ES-I3 (cell line): Measurements from ENCODE around the gene NPY.

ENCODE experiments used
- H3K36me3 ChIP-seq: 2 replicates; pipeline ENCODE4 v1.6.1; 2013; ENCODE audit warnings: mild to moderate bottlenecking, low read length, control low read depth, moderate library complexity; ENCODE audit not compliant: insufficient read depth
- H3K4me1 ChIP-seq: 2 replicates; pipeline ENCODE4 v1.6.1; 2013; ENCODE audit warnings: mild to moderate bottlenecking, control low read depth, low read length; ENCODE audit not compliant: insufficient read depth
- H3K9ac ChIP-seq: 2 replicates; pipeline ENCODE4 v1.6.1; 2013; ENCODE audit warnings: low read depth, mild to moderate bottlenecking, low read length, moderate library complexity
- H3K9me3 ChIP-seq: 2 replicates; pipeline ENCODE4 v1.6.1; 2013; ENCODE audit warnings: mild to moderate bottlenecking, low read length, moderate library complexity; ENCODE audit not compliant: control insufficient read depth, insufficient read depth

NPY gene

GRCh38 chr7:24291271-24291670, 7.3 kb downstream of the NPY start:
- no peak overlapping the region for H3K9ac ChIP-seq
- H3K36me3 ChIP-seq, result no peaks in the 10 kb centered on the region
- no peaks in the 10 kb centered on the region for H3K9me3 ChIP-seq
- peaks cover 26% of the 10 kb centered on the region for H3K4me1 ChIP-seq

DNA sequence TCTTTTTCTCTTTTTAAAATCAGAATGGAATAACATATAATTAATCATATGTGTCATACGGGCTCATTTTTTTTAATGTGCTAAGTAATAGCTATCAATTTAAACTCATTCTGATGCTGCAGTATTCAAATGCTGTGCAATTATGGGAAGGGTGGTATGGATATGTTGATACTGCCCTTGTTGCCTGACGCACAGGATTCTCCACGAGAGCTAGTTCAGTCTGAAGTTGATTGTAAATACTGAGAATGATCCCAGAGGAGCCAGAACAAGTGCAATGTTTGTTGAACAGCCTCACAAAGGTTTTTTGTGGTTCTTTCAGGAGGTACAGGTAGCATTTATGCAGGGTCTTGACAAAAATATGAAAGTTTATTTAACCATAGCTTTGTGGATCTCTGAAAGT, 13.4 kb downstream of the NPY start:
- no peak overlapping the region for H3K9ac ChIP-seq
- H3K4me1 ChIP-seq, result no peaks in the 10 kb centered on the region
- no peaks in the 10 kb centered on the region for H3K36me3 ChIP-seq
- no peaks in the 10 kb centered on the region for H3K9me3 ChIP-seq

DNA sequence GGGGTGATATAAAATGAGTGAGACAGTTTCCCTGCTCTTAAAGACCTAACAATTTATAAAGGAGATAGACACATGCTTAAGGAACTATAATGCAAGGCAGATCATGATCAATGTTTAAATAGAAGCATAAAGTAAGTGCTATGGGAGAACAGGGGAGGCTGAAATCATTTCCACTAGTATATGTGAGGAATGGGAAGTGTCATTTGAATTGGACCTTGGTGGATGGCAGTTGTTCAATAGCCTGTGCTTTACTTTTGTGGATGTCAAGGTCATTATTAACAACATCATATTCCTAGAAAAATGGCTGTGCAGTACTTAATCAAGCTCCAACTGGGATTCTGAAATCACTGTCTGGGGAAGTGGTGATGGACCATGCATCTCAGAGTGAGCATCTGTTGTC, 14.7 kb downstream of the NPY start:
- Histone ChIP-seq H3K36me3 (no peaks in the 10 kb centered on the region; the same call in 1 of the 2 replicates), H3K9ac (no peak overlapping the region), H3K9me3 (no peaks in the 10 kb centered on the region), H3K4me1 (no peaks in the 10 kb centered on the region)

- no peaks in the 10 kb centered on the region for H3K4me1 ChIP-seq
- no peaks in the 10 kb centered on the region; the same call in 1 of the 2 replicates for H3K36me3 ChIP-seq
- no peaks in the 10 kb centered on the region for H3K9me3 ChIP-seq
- no peak overlapping the region for H3K9ac ChIP-seq
Observed at GRCh38 chr7:24299192-24299591, 15.2 kb downstream of the NPY start.

DNA sequence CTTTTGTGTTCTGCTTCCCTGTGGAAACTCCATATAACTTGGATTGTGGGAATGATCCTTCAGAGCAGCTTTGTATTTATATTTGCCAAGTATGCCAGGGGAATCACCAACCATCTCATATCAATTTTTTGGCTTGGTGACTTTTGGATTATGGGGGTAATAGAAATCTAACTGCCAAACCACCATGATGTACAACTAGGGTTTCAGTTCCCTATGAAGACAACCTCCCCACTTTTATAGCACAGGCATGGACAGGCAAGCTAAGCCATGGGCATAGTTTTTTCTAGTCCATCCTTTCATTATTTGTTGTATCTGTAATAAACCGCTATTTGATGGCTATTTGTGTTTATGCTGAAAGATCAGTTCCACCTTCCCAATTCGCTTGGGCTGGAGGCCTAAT, 17.7 kb downstream of the NPY start:
- Histone ChIP-seq H3K9me3 (no peaks in the 10 kb centered on the region), H3K4me1 (no peaks in the 10 kb centered on the region), H3K36me3 (no peaks in the 10 kb centered on the region; the same call in 1 of the 2 replicates), H3K9ac (no peak overlapping the region)

DNA sequence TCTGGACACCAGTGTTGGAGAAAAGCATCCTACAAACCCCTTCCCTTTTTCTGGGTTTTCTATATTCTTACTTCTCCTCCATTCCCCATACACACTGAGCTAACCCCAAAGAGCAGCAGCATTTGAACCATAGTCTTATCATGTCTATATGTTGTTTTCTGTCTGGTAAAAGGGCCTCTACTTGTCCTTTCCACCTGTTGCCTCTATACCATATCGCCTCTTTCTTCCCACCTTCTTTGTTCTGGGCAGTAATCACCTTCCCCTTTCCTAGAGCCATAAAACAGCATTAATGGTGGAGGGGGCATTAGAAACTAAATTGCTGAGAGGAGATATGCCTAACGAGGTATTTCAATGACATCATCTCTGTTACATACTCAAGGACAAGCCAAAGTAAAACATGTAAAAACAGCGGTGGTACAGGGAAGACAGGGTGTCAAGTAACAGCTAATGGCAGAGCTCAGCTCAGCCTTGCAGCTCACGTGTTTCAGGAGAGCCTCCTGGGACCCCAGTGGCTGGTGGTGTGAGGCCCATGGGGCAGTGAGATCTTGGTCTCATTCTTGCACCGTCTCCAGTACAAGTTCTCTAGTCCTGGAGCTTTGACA, 20.6 kb downstream of the NPY start:
- Histone ChIP-seq H3K9me3 (no peaks in the 10 kb centered on the region), H3K36me3 (no peaks in the 10 kb centered on the region; the same call in 1 of the 2 replicates), H3K9ac (no peak overlapping the region), H3K4me1 (no peaks in the 10 kb centered on the region)

GRCh38 chr7:24307326-24307725, 23.3 kb downstream of the NPY start:
- Histone ChIP-seq H3K9ac (no peak overlapping the region), H3K36me3 (no peaks in the 10 kb centered on the region; the same call in 1 of the 2 replicates), H3K9me3 (no peaks in the 10 kb centered on the region), H3K4me1 (no peaks in the 10 kb centered on the region)

DNA sequence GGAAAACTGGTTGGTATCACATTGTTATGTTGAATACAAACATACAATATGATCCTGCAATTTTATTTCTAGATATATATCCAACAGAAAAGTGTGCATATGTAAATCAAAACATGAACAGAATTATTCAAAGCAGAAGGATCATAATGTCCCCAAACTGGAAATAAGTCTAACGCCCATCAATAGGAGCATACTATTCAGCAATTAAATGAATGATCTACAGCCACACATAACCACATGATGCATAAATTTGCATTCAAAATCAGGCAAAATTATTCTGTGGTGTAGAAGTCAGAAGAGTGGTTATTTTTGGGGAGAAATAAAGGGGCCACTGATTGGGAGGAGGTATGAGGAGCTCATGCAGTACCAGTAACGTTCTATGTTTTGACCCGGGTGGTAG, 28.6 kb downstream of the NPY start:
- Histone ChIP-seq H3K9ac (no peak overlapping the region), H3K36me3 (no peaks in the 10 kb centered on the region), H3K9me3 (no peaks in the 10 kb centered on the region), H3K4me1 (peaks cover 4% of the 10 kb centered on the region; the same call in 1 of the 2 replicates)

DNA sequence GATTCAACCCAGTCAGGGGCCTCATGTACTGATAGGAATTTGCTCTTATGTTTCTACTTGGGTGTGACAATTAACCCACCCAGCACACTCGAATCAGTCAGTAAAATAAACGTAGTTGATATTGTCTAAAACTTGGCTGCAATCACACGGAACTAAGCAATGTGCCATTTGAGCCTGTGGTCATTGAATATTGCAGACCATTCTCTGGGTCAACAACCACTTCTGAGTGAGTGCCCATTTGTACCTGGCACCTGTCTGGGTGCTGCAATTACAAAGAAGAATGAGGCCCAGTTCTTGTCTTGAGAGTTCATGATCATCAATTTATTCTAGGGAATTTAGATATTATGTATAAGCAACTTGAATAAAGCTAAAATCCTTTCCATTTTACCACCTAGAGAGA, 29.8 kb downstream of the NPY start:
- H3K36me3 ChIP-seq, result no peaks in the 10 kb centered on the region

GRCh38 chr7:24316340-24316739, 32.4 kb downstream of the NPY start:
- H3K9me3 ChIP-seq, result no peaks in the 10 kb centered on the region
- H3K36me3 ChIP-seq, result no peaks in the 10 kb centered on the region
- H3K4me1 ChIP-seq, result peaks cover 4% of the 10 kb centered on the region; the same call in 1 of the 2 replicates
- H3K9ac ChIP-seq, result no peak overlapping the region

More for the DNA sequence above, 29.8 kb downstream of the NPY start:
- Histone ChIP-seq H3K9me3 (no peaks in the 10 kb centered on the region), H3K4me1 (peaks cover 4% of the 10 kb centered on the region; the same call in 1 of the 2 replicates), H3K9ac (no peak overlapping the region)

GRCh38 chr7:24318326-24318725, 34.3 kb downstream of the NPY start:
- H3K9me3 ChIP-seq, result no peaks in the 10 kb centered on the region
- no peaks in the 10 kb centered on the region for H3K36me3 ChIP-seq
- peaks cover 4% of the 10 kb centered on the region; the same call in 1 of the 2 replicates for H3K4me1 ChIP-seq
- H3K9ac ChIP-seq, result no peak overlapping the region

DNA sequence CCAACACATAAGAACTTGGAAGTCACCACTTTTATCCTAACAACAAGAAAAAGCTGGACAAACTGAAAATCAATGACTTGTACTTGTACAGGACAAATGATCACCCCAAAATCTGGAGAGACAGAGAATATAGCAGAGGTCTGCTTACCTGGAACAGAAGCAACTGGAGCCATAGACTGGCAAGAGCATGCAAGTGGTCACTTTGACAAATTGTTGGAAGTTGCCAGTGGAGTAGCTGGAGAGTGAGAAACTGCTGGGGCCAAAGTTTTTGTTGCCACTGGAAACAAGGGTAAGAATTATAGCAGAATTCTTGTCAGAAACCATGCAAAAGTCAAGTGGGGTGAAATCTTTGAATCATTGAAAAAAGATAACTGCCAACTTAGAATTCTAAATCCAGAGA, 35.2 kb downstream of the NPY start:
- H3K9me3 ChIP-seq, result no peaks in the 10 kb centered on the region

DNA sequence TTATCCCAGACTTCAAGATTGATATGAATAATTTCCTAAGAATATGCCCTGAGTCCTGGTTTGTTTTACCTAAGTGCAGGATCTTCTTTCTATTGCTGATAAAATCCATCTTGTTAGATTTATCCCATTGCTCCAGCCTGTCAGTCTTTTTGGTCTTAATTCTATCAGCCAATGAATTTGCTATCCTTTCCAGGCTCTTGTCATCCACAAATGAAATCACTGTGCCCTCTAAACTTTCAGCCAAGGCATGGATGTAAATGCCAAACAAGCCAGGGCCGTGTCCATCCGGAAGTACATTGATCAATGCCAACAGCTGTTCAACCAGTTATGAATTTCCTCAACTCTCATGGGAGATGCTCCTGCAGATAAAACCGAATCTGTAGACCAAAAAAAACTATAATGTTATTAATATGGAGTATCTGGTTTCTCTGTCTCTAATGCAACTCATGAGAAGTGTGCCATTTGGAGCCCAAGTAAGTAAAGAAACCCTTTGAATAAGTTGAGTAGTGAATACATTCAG, 40.0 kb downstream of the NPY start:
- H3K4me1 ChIP-seq, result no peaks in the 10 kb centered on the region
- H3K36me3 ChIP-seq, result no peaks in the 10 kb centered on the region
- no peaks in the 10 kb centered on the region; the same call in 1 of the 2 replicates for H3K9me3 ChIP-seq
- no peak overlapping the region for H3K9ac ChIP-seq

More for the DNA sequence above, 35.2 kb downstream of the NPY start:
- Histone ChIP-seq H3K4me1 (peaks cover 4% of the 10 kb centered on the region; the same call in 1 of the 2 replicates), H3K36me3 (no peaks in the 10 kb centered on the region), H3K9ac (no peak overlapping the region)

GRCh38 chr7:24325708-24326107, 41.7 kb downstream of the NPY start:
- no peaks in the 10 kb centered on the region for H3K36me3 ChIP-seq
- H3K4me1 ChIP-seq, result no peaks in the 10 kb centered on the region
- no peaks in the 10 kb centered on the region; the same call in 1 of the 2 replicates for H3K9me3 ChIP-seq
- H3K9ac ChIP-seq, result no peak overlapping the region

DNA sequence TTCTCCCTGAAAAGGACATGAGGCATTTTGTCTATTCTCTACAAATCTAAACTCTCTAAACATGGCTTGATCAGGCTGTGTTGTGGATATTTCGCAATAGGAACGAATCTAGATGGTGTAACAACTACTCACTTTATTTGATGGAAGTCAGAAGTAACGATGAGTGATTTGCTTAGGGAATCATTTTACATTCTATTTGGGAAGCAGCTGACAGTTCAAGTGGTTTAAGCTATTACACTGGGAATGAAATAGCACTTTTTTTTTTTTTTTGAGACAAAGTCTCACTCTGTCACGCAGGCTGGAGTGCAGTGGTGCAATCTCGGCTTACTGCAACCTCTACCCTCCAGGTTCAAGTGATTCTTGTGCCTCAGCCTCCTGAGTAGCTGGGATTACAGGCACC, 44.1 kb downstream of the NPY start:
- Histone ChIP-seq H3K9me3 (no peaks in the 10 kb centered on the region; the same call in 1 of the 2 replicates), H3K36me3 (no peaks in the 10 kb centered on the region; the same call in 1 of the 2 replicates), H3K9ac (no peak overlapping the region), H3K4me1 (no peaks in the 10 kb centered on the region)
